ENCODE results near the gene SLC25A48. TPM values are rescaled to one million over a fixed set of nuclear protein-coding genes. Genes with fewer than 3 reads are reported as not detected.

The SLC25A48 gene
- polyA plus RNA-seq, 1 donor from 2014 or later, result not detected

DNA sequence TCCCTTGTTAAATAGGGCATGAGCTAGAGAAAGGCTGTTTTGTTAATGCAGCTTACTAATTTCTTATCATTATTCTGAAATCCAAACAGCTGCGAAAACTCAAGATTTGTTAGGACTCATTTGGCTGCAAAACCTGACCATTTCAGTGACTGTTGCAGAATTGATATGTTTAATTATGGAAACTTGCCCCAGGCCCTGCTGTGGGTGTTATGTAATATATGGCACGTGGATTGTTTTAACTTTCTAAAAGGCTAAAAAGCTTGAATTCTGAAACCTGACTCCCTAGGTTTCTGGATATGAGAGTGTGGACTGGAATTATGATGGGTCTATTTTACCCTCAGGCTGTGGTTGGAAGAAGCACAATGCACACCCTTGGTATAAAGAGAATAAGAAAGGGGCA, 56.8 kb downstream of the SLC25A48 start:
- Mint-ChIP-seq H3K36me3 (no peaks in the 10 kb centered on the region), H3K27ac (no peak overlapping the region)

GRCh38 chr5:135891791-135892190, 57.3 kb downstream of the SLC25A48 start:
- Mint-ChIP-seq H3K9me3 (no peaks in the 10 kb centered on the region), H3K27ac (no peak overlapping the region)

More for the DNA sequence above, 56.8 kb downstream of the SLC25A48 start:
- Mint-ChIP-seq H3K27me3 (peaks cover 11% of the 10 kb centered on the region), H3K4me1 (peaks cover 0 to 5% (median 0%) of the 10 kb centered on the region in 3 donors), H3K4me3 (no peak overlapping the region), H3K9me3 (no peaks in the 10 kb centered on the region)

GRCh38 chr5:135894276-135894675, 59.8 kb downstream of the SLC25A48 start:
- no peaks in the 10 kb centered on the region for H3K9me3 Mint-ChIP-seq
- no peaks in the 10 kb centered on the region for H3K36me3 Mint-ChIP-seq
- H3K4me1 Mint-ChIP-seq, result peaks cover 0 to 2% (median 0%) of the 10 kb centered on the region in 3 donors
- peaks cover 13% of the 10 kb centered on the region for H3K27me3 Mint-ChIP-seq
- no peak overlapping the region for H3K27ac Mint-ChIP-seq
- no peak overlapping the region for H3K4me3 Mint-ChIP-seq

More at GRCh38 chr5:135891791-135892190, 57.3 kb downstream of the SLC25A48 start:
- H3K4me3 Mint-ChIP-seq, result no peak overlapping the region
- H3K27me3 Mint-ChIP-seq, result peaks cover 8% of the 10 kb centered on the region
- H3K4me1 Mint-ChIP-seq, result peaks cover 0 to 5% (median 0%) of the 10 kb centered on the region in 3 donors
- H3K36me3 Mint-ChIP-seq, result no peaks in the 10 kb centered on the region

- Mint-ChIP-seq H3K9me3 (no peaks in the 10 kb centered on the region), H3K4me3 (no peak overlapping the region), H3K36me3 (no peaks in the 10 kb centered on the region), H3K27ac (no peak overlapping the region), H3K27me3 (peaks cover 14% of the 10 kb centered on the region), H3K4me1 (peaks cover 0 to 2% (median 0%) of the 10 kb centered on the region in 3 donors)
These were observed 60.3 kb downstream of the SLC25A48 start for GRCh38 chr5:135894789-135895188.

- peaks cover 0 to 2% (median 0%) of the 10 kb centered on the region in 3 donors for H3K4me1 Mint-ChIP-seq
- H3K27ac Mint-ChIP-seq, result peak within 1 kb of the TSS in 1 of 3 donors; percentile 59
- no peaks in the 10 kb centered on the region for H3K36me3 Mint-ChIP-seq
- peaks cover 15% of the 10 kb centered on the region for H3K27me3 Mint-ChIP-seq
- no peak within 1 kb of the TSS for H3K4me3 Mint-ChIP-seq
- H3K9me3 Mint-ChIP-seq, result peaks cover 0 to 2% (median 0%) of the 10 kb centered on the region in 3 donors
These were observed 61.1 kb downstream of the SLC25A48 start, which contains the start of gene IL9 for GRCh38 chr5:135895474-135896006. IL9 (minus strand) TSS chr5:135895841; CDS start chr5:135895816, 25 bp downstream.

GRCh38 chr5:135898651-135899050, 64.2 kb downstream of the SLC25A48 start:
- H3K36me3 Mint-ChIP-seq, result no peaks in the 10 kb centered on the region
- H3K9me3 Mint-ChIP-seq, result peaks cover 0 to 4% (median 0%) of the 10 kb centered on the region in 3 donors
- H3K4me1 Mint-ChIP-seq, result no peaks in the 10 kb centered on the region
- peaks cover 19% of the 10 kb centered on the region for H3K27me3 Mint-ChIP-seq
- no peak overlapping the region for H3K27ac Mint-ChIP-seq
- H3K4me3 Mint-ChIP-seq, result no peak overlapping the region

DNA sequence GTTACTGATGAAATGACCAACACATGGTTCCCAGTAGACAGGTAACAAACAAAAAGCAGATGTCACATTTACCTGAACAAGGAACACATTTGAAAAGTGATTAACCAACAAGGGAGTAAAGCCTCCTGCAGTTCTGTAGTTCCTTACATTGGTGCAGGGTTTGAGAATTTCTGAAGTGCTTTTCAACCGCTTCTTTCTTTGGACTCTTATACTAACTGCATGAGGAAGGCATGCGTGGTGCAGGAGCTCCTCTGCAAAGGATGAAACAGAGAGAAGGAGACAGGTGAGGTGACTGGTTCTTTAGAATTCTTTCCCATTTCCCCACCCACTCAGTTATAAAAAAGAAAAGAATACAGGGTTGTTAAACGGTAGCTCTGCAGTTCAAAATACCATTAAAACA, 65.8 kb downstream of the SLC25A48 start:
- Mint-ChIP-seq H3K4me1 (no peaks in the 10 kb centered on the region), H3K9me3 (peaks cover 0 to 4% (median 0%) of the 10 kb centered on the region in 3 donors), H3K36me3 (no peaks in the 10 kb centered on the region), H3K27ac (no peak overlapping the region), H3K4me3 (no peak overlapping the region), H3K27me3 (peaks cover 17% of the 10 kb centered on the region)

GRCh38 chr5:135901633-135902032, 67.2 kb downstream of the SLC25A48 start:
- Mint-ChIP-seq H3K4me3 (no peak overlapping the region), H3K4me1 (no peaks in the 10 kb centered on the region), H3K27me3 (peaks cover 12% of the 10 kb centered on the region), H3K36me3 (no peaks in the 10 kb centered on the region), H3K9me3 (peaks cover 0 to 4% (median 0%) of the 10 kb centered on the region in 3 donors), H3K27ac (no peak overlapping the region)

GRCh38 chr5:135905144-135905543, 70.7 kb downstream of the SLC25A48 start:
- Mint-ChIP-seq H3K36me3 (no peaks in the 10 kb centered on the region), H3K4me3 (no peak overlapping the region), H3K27me3 (peaks cover 14% of the 10 kb centered on the region)

GRCh38 chr5:135913713-135914626, 79.5 kb downstream of the SLC25A48 start:
- H3K4me3 Mint-ChIP-seq, result no peak overlapping the region
- H3K4me1 Mint-ChIP-seq, result no peaks in the 10 kb centered on the region
- no peak overlapping the region for H3K27ac Mint-ChIP-seq
- H3K27me3 Mint-ChIP-seq, result peaks cover 24% of the 10 kb centered on the region
- no peaks in the 10 kb centered on the region for H3K36me3 Mint-ChIP-seq
- peaks cover 0 to 2% (median 0%) of the 10 kb centered on the region in 3 donors for H3K9me3 Mint-ChIP-seq

More at GRCh38 chr5:135905144-135905543, 70.7 kb downstream of the SLC25A48 start:
- H3K27ac Mint-ChIP-seq, result no peak overlapping the region
- H3K9me3 Mint-ChIP-seq, result peaks cover 0 to 3% (median 2%) of the 10 kb centered on the region in 3 donors
- H3K4me1 Mint-ChIP-seq, result no peaks in the 10 kb centered on the region

DNA sequence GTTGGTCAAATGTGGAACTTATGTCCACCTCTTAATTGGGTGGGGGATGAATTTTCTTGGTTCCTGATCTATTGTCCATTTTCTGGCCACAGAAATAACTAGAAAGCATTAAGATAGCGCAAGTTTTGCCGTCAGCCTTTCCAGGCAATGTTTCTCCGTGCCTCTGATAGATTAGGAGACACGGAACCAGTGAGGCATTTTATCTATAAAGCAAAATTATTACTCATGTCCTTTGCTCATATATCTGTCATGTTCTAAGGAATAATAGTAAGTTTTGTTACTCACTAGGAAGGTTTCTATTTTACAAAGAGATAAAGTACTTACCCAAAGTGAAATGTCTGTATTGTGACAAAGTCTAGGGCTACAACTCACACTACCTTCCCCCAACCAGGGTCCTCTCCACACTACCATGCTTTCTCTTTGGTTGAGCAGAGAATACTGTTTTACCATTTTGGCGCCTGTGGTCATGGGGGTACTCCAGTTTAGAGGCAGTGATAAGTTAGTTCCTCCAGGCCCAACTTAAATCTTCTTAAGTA, 81.1 kb downstream of the SLC25A48 start:
- Mint-ChIP-seq H3K4me3 (no peak overlapping the region), H3K4me1 (no peaks in the 10 kb centered on the region), H3K9me3 (no peaks in the 10 kb centered on the region), H3K36me3 (no peaks in the 10 kb centered on the region), H3K27ac (no peak overlapping the region), H3K27me3 (peaks cover 16% of the 10 kb centered on the region)

- no peak overlapping the region for H3K4me3 Mint-ChIP-seq
- no peaks in the 10 kb centered on the region for H3K36me3 Mint-ChIP-seq
- H3K27me3 Mint-ChIP-seq, result peaks cover 13% of the 10 kb centered on the region
- no peak overlapping the region for H3K27ac Mint-ChIP-seq
- H3K4me1 Mint-ChIP-seq, result no peaks in the 10 kb centered on the region
- no peaks in the 10 kb centered on the region for H3K9me3 Mint-ChIP-seq
These were observed 82.3 kb downstream of the SLC25A48 start for GRCh38 chr5:135916638-135917263.

GRCh38 chr5:135920199-135920598, 85.7 kb downstream of the SLC25A48 start:
- Mint-ChIP-seq H3K9me3 (peaks cover 0 to 4% (median 0%) of the 10 kb centered on the region in 3 donors), H3K36me3 (no peaks in the 10 kb centered on the region), H3K4me1 (no peaks in the 10 kb centered on the region), H3K4me3 (no peak overlapping the region), H3K27me3 (peaks cover 29% of the 10 kb centered on the region), H3K27ac (no peak overlapping the region)

DNA sequence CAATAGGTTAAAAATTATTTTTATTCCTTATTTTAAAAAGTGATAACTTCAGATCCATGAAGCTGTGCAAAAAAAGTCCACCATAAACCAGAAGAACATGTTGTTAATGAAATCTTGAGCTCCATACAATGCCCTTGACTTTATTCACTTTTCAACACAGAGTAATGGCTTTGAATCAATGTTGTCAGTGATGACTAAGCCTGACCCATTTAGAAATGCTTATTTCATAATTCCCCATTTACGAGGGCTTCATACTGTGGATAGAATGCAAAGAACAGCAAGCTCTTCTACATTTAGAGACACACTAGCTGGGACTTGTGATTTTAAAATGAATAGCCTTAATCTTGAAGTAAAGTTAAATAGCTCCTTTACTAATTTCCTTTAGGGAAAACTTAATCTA, 86.9 kb downstream of the SLC25A48 start:
- no peaks in the 10 kb centered on the region for H3K36me3 Mint-ChIP-seq

More for the DNA sequence above, 86.9 kb downstream of the SLC25A48 start:
- Mint-ChIP-seq H3K27ac (no peak overlapping the region), H3K27me3 (peaks cover 27% of the 10 kb centered on the region), H3K4me3 (no peak overlapping the region), H3K4me1 (no peaks in the 10 kb centered on the region), H3K9me3 (peaks cover 0 to 4% (median 0%) of the 10 kb centered on the region in 3 donors)

Measured in IgD-negative memory B cell (primary cell).